H1 (cell line): ENCODE data around the gene HSPA12A. TPM values are rescaled to one million over a fixed set of nuclear protein-coding genes. Genes with fewer than 3 reads are reported as not detected.

Experiments used
- JUN ChIP-seq: IDR thresholded peaks from 2 replicates; pipeline ENCODE4 v1.6.1; 2011; ENCODE audit warnings: low read depth, mild to moderate bottlenecking, improper control_type of control experiment, low read length
- SIN3A ChIP-seq, 2 experiments: IDR thresholded peaks in 1 of 2; conservative IDR thresholded peaks in 1 of 2; 2 replicates each; pipeline ENCODE4 v1.6.1; 2011 to 2012; ENCODE audit warnings: low read length in 2 of 2, improper control_type of control experiment in 1 of 2, low read depth in 1 of 2, mild to moderate bottlenecking in 1 of 2
- polyA plus RNA-seq, 7 experiments: library from polyadenylated mRNA; depleted of rRNA in 3 of 7; stranded (reverse) in 5 of 7; unstranded in 2 of 7; fragments of >200 nt in 5 of 7; fragments of 200-250 nt in 2 of 7; gene quantifications; 1 replicate in 5 of 7; 2 replicates in 1 of 7; 4 replicates in 1 of 7; pipeline versions ENCODE4 v1.2.1 to v1.2.3, GENCODE V29; 2011 to 2013; ENCODE audit warnings: missing spikeins in 2 of 7, mixed read lengths in 2 of 7
- total RNA-seq: library from RNA; stranded (reverse); fragmentation: NEBNext Ultra II Directional; extraction: Animal tissue kit (Norgen Biotek cat#: 25700); gene quantifications from 2 replicates; pipeline ENCODE4 v1.2.1, GENCODE V29; 2021
- TF ChIP-seq, protein P1 (sequence below): IDR thresholded peaks from 2 replicates; pipeline ENCODE4 v1.6.1; 2012; ENCODE audit warnings: low read length, inconsistent platforms
- TF ChIP-seq, protein P2 (sequence below): IDR thresholded peaks from 2 replicates; pipeline ENCODE4 v1.6.1; 2011; ENCODE audit warnings: low read length, improper control_type of control experiment
- TF ChIP-seq, protein P3 (sequence below): IDR thresholded peaks from 2 replicates; pipeline ENCODE4 v1.6.1; 2011; ENCODE audit warnings: low read depth, mild to moderate bottlenecking, low read length; ENCODE audit not compliant: insufficient read depth

HSPA12A gene
- total and polyA plus RNA-seq, 2 of the 8 experiments (the other 6 are each of a cell fraction or from before 2014, with no cell fraction given), result 3.1 to 6.9 TPM

DNA sequence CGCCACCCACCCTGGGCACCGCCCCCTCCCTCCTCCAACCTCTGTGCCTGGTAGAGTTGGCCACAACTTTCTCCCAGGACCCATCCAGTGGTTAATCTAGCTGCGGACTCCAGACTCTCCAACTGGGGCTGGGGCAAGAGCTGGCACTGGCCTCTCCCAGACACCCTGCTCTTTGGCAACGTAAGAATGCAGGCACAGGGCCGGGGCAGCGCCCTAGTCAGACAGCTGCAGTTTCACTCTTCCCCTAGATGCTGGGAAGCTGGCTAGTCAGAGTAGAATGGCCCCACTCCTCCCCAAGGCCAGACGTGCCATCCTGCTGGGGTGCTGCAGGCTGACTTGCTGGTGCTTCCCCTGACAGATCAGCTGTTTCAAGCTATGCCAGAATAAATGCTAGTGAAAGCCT lies 22.1 kb downstream of the HSPA12A start (continued):
- TF ChIP-seq, protein P1, sequence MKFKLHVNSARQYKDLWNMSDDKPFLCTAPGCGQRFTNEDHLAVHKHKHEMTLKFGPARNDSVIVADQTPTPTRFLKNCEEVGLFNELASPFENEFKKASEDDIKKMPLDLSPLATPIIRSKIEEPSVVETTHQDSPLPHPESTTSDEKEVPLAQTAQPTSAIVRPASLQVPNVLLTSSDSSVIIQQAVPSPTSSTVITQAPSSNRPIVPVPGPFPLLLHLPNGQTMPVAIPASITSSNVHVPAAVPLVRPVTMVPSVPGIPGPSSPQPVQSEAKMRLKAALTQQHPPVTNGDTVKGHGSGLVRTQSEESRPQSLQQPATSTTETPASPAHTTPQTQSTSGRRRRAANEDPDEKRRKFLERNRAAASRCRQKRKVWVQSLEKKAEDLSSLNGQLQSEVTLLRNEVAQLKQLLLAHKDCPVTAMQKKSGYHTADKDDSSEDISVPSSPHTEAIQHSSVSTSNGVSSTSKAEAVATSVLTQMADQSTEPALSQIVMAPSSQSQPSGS, result no peak
- TF ChIP-seq, protein P2, sequence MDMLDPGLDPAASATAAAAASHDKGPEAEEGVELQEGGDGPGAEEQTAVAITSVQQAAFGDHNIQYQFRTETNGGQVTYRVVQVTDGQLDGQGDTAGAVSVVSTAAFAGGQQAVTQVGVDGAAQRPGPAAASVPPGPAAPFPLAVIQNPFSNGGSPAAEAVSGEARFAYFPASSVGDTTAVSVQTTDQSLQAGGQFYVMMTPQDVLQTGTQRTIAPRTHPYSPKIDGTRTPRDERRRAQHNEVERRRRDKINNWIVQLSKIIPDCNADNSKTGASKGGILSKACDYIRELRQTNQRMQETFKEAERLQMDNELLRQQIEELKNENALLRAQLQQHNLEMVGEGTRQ, result no peak
- no peak for TF ChIP-seq JUN
- TF ChIP-seq, protein P3, sequence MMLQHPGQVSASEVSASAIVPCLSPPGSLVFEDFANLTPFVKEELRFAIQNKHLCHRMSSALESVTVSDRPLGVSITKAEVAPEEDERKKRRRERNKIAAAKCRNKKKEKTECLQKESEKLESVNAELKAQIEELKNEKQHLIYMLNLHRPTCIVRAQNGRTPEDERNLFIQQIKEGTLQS, result no peak
- TF ChIP-seq SIN3A (conservative IDR thresholded peaks at IDR 0.05 in 1 of 2, IDR thresholded peaks at IDR 0.05 in 1 of 2; ENCODE audit: low read depth in 1 of 2, low read length in 2 of 2), result no peak
- TF ChIP-seq, all 59 proteins: peak for 0
